HepG2 (cell line): Measurements from ENCODE around the gene ZNF853. TPM values are rescaled to one million over a fixed set of nuclear protein-coding genes. Genes with fewer than 3 reads are reported as not detected.

Experiments
- BATF2 ChIP-seq: sonication (generic); formaldehyde crosslinking; IDR thresholded peaks from 2 replicates; pipeline ENCODE4 v1.8.0; 2022; ENCODE audit warnings: mild to moderate bottlenecking, missing genetic modification reagents, moderate library complexity
- KLF11 ChIP-seq: IDR thresholded peaks from 2 replicates; pipeline ENCODE4 v1.6.1; 2016; ENCODE audit warnings: missing compliant biosample characterization
- KMT2A ChIP-seq: sonication (generic); formaldehyde crosslinking; IDR thresholded peaks from 2 replicates; pipeline ENCODE4 v1.4.0; 2020; ENCODE audit warnings: missing genetic modification reagents
- NONO ChIP-seq, 2 experiments: fragments of 450-650 bp in 1 of 2; sonication (generic) in 1 of 2; formaldehyde crosslinking in 1 of 2; IDR thresholded peaks in 1 of 2; conservative IDR thresholded peaks in 1 of 2; 2 replicates each; pipeline versions ENCODE4 v1.6.1 to v1.8.0; 2017 to 2022; ENCODE audit warnings: mild to moderate bottlenecking in 1 of 2, missing genetic modification reagents in 1 of 2, moderate library complexity in 1 of 2
- NPAS2 ChIP-seq: sonication (generic); formaldehyde crosslinking; IDR thresholded peaks from 2 replicates; pipeline ENCODE4 v1.8.0; 2022; ENCODE audit warnings: mild to moderate bottlenecking, missing genetic modification reagents, borderline replicate concordance
- POLR2A ChIP-seq, 2 experiments: IDR thresholded peaks; 2 replicates each; pipeline ENCODE4 v1.6.1; 2011; ENCODE audit warnings: low read depth in 2 of 2, low read length in 2 of 2, mild to moderate bottlenecking in 1 of 2, moderate library complexity in 1 of 2; ENCODE audit not compliant: insufficient read depth in 1 of 2
- SMAD1 ChIP-seq: sonication (generic); formaldehyde crosslinking; IDR thresholded peaks from 2 replicates; pipeline ENCODE4 v1.4.0; 2020; ENCODE audit warnings: missing genetic modification reagents, low read depth, mild to moderate bottlenecking, borderline replicate concordance
- TAF1 ChIP-seq: sonication (generic); formaldehyde crosslinking; IDR thresholded peaks from 2 replicates; pipeline ENCODE4 v1.4.0; 2020; ENCODE audit warnings: missing genetic modification reagents
- TGIF2 ChIP-seq: IDR thresholded peaks from 2 replicates; pipeline ENCODE4 v1.6.1; 2016; ENCODE audit warnings: control low read depth, missing compliant biosample characterization
- ZEB1 ChIP-seq: IDR thresholded peaks from 2 replicates; pipeline ENCODE4 v1.6.1; 2012; ENCODE audit warnings: mild to moderate bottlenecking, low read depth, inconsistent platforms; ENCODE audit not compliant: insufficient replicate concordance
- ZNF292 ChIP-seq: sonication (generic); formaldehyde crosslinking; IDR thresholded peaks from 2 replicates; pipeline ENCODE4 v1.8.1; 2022; ENCODE audit warnings: mild to moderate bottlenecking, low read depth, missing genetic modification reagents, borderline replicate concordance
- ZNF337 ChIP-seq: sonication (generic); formaldehyde crosslinking; IDR thresholded peaks from 2 replicates; pipeline ENCODE4 v1.5.1; 2020; ENCODE audit warnings: missing genetic modification reagents, low read depth, mild to moderate bottlenecking, borderline replicate concordance
- ZNF407 ChIP-seq: sonication (generic); formaldehyde crosslinking; IDR thresholded peaks from one replicate; pipeline ENCODE4 v1.5.1; 2020; ENCODE audit warnings: mild to moderate bottlenecking, missing genetic modification reagents; ENCODE audit errors: not compliant biosample characterization
- ZNF543 ChIP-seq: sonication (generic); formaldehyde crosslinking; IDR thresholded peaks from 2 replicates; pipeline ENCODE4 v1.4.0; 2020; ENCODE audit warnings: mild to moderate bottlenecking, missing genetic modification reagents
- ZNF772 ChIP-seq: sonication (generic); formaldehyde crosslinking; IDR thresholded peaks from 2 replicates; pipeline ENCODE4 v1.5.0; 2020; ENCODE audit warnings: mild to moderate bottlenecking, missing genetic modification reagents
- polyA plus RNA-seq, 8 experiments: library from polyadenylated mRNA; depleted of rRNA in 3 of 8; stranded (reverse) in 7 of 8; unstranded in 1 of 8; fragments of >200 nt; fragmentation: Illumina TruSeq in 4 of 8; extraction: Trizol in 4 of 8; gene quantifications; 2 replicates each; pipeline versions ENCODE4 v1.2.1 to v1.2.3, GENCODE V29; 2011 to 2016; ENCODE audit warnings: low read depth in 4 of 8, missing spikeins in 1 of 8, mixed read lengths in 1 of 8; ENCODE audit not compliant: insufficient read depth in 1 of 8
- total RNA-seq, 5 experiments: library from RNA; depleted of rRNA; stranded (reverse); fragments of >200 nt; fragmentation: Illumina TruSeq; extraction: Trizol; gene quantifications; 2 replicates each; pipeline ENCODE4 v1.2.3, GENCODE V29; 2016; ENCODE audit warnings: low read depth in 1 of 5
- TF ChIP-seq, protein P1 (sequence below): sonication (generic); formaldehyde crosslinking; conservative IDR thresholded peaks from 2 replicates; pipeline ENCODE4 v1.4.0; 2020; ENCODE audit warnings: missing genetic modification reagents
- TF ChIP-seq, protein P2 (sequence below): sonication (generic); formaldehyde crosslinking; conservative IDR thresholded peaks from 2 replicates; pipeline ENCODE4 v1.4.0; 2020; ENCODE audit warnings: missing genetic modification reagents

The ZNF853 gene
- total and polyA plus RNA-seq, 2 of the 13 experiments (the other 11 are each of a cell fraction or from before 2014, with no cell fraction given), result 2.1 to 6.2 TPM

GRCh38 chr7:6577369-6578113 is 37.9 kb upstream of the ZNF853 start, which contains the start of gene ZDHHC4 (continued):
- TF ChIP-seq ZNF407 (CRISPR knock-in tag) (no peak), ZNF772 (peak; percentile 86), BATF2 (CRISPR knock-in tag) (no peak), TAF1 (CRISPR knock-in tag) (peak; percentile 93), SMAD1 (CRISPR knock-in tag) (no peak), ZNF292 (CRISPR knock-in tag) (no peak), ZEB1 (peak; percentile 67), NPAS2 (CRISPR knock-in tag) (no peak), NONO (IDR thresholded peaks at IDR 0.05) (no peak), NONO (CRISPR knock-in tag; conservative IDR thresholded peaks at IDR 0.05) (peak; percentile 55; the same call in 1 of the 2 replicates), POLR2A (IDR thresholded peaks at IDR 0.05; ENCODE audit: insufficient read depth in 1 of 2, low read depth in 2 of 2, low read length in 2 of 2) (peak; percentile 92 to 95), ZNF337 (CRISPR knock-in tag) (no peak), TGIF2 (no peak), ZNF543 (CRISPR knock-in tag) (no peak; the same call in 1 of the 2 replicates), KMT2A (CRISPR knock-in tag) (peak; percentile 84), KLF11 (CRISPR knock-in tag) (peak; percentile 25; the same call in 1 of the 2 replicates)
- TF ChIP-seq, protein P1, sequence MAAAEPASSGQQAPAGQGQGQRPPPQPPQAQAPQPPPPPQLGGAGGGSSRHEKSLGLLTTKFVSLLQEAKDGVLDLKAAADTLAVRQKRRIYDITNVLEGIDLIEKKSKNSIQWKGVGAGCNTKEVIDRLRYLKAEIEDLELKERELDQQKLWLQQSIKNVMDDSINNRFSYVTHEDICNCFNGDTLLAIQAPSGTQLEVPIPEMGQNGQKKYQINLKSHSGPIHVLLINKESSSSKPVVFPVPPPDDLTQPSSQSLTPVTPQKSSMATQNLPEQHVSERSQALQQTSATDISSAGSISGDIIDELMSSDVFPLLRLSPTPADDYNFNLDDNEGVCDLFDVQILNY (CRISPR knock-in tag), result peak; percentile 68; the same call in 1 of the 2 replicates
- TF ChIP-seq, protein P2, sequence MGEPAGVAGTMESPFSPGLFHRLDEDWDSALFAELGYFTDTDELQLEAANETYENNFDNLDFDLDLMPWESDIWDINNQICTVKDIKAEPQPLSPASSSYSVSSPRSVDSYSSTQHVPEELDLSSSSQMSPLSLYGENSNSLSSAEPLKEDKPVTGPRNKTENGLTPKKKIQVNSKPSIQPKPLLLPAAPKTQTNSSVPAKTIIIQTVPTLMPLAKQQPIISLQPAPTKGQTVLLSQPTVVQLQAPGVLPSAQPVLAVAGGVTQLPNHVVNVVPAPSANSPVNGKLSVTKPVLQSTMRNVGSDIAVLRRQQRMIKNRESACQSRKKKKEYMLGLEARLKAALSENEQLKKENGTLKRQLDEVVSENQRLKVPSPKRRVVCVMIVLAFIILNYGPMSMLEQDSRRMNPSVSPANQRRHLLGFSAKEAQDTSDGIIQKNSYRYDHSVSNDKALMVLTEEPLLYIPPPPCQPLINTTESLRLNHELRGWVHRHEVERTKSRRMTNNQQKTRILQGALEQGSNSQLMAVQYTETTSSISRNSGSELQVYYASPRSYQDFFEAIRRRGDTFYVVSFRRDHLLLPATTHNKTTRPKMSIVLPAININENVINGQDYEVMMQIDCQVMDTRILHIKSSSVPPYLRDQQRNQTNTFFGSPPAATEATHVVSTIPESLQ (CRISPR knock-in tag), result 0 out of 2 replicates have a peak, but pooled peaks have one; percentile 39
